ENCODE measurements around the gene SLC34A1.
A peak's percentile ranks its signal among the peaks of the same experiment; 100 is the strongest.

The SLC34A1 gene

GRCh38 chr5:177388521-177389052 lies 4.4 kb downstream of the SLC34A1 start:
- no peak for DNase-seq (ENCODE audit: low read depth)

GRCh38 chr5:177389241-177390169 lies 5.3 kb downstream of the SLC34A1 start:
- no peak for DNase-seq (ENCODE audit: low read depth)

GRCh38 chr5:177390363-177391300 lies 6.4 kb downstream of the SLC34A1 start:
- DNase-seq (ENCODE audit: low read depth) = peak; percentile 83

GRCh38 chr5:177392765-177393164 lies 8.5 kb downstream of the SLC34A1 start:
- DNase-seq (ENCODE audit: low read depth) = no peak

- no peak for DNase-seq (ENCODE audit: low read depth)
Measured at GRCh38 chr5:177393206-177393765, 9.1 kb downstream of the SLC34A1 start.

GRCh38 chr5:177393990-177394389 lies 9.8 kb downstream of the SLC34A1 start:
- DNase-seq (ENCODE audit: low read depth) = no peak

GRCh38 chr5:177396078-177396477 lies 11.8 kb downstream of the SLC34A1 start:
- DNase-seq (ENCODE audit: low read depth) = no peak

GRCh38 chr5:177396807-177397206 lies 12.6 kb downstream of the SLC34A1 start:
- DNase-seq (ENCODE audit: low read depth) = no peak

GRCh38 chr5:177397875-177398390 lies 13.7 kb downstream of the SLC34A1 start:
- no peak for DNase-seq (ENCODE audit: low read depth)

GRCh38 chr5:177399997-177400868 lies 16.0 kb downstream of the SLC34A1 start, which contains the start of gene PFN3:
Gene PFN3 (minus strand): TSS chr5:177400661. CDS start chr5:177400576, 85 bp downstream.
- no peak for DNase-seq (ENCODE audit: low read depth)

GRCh38 chr5:177402271-177403043 lies 18.2 kb downstream of the SLC34A1 start:
- DNase-seq (ENCODE audit: low read depth) = peak; percentile 63

GRCh38 chr5:177403102-177403791 lies 19.0 kb downstream of the SLC34A1 start:
- peak; percentile 36 for DNase-seq (ENCODE audit: low read depth)

GRCh38 chr5:177403792-177404640 lies 19.8 kb downstream of the SLC34A1 start:
- DNase-seq (ENCODE audit: low read depth) = peak; percentile 85

- DNase-seq (ENCODE audit: low read depth) = no peak
Measured at GRCh38 chr5:177404641-177405179, 20.5 kb downstream of the SLC34A1 start.

GRCh38 chr5:177405312-177405711 lies 21.1 kb downstream of the SLC34A1 start:
- DNase-seq (ENCODE audit: low read depth) = no peak

- no peak for DNase-seq (ENCODE audit: low read depth)
Measured at GRCh38 chr5:177405805-177406204, 21.6 kb downstream of the SLC34A1 start.

GRCh38 chr5:177409043-177409801 lies 25.0 kb downstream of the SLC34A1 start, which contains the start of gene F12:
Gene F12 (minus strand): TSS chr5:177409564. CDS start chr5:177409527, 37 bp downstream.
- DNase-seq (ENCODE audit: low read depth) = no peak

All from activated T-cell treated with anti-CD3 and anti-CD28 coated beads for 48 hours (primary cell).